Stimulated activated naive CD4-positive, alpha-beta T cell (primary cell): ENCODE data around the gene C4A.
A peak's percentile ranks its signal among the peaks of the same experiment; 100 is the strongest.
"Not testable (repeated sequence)": the region's sequence is repeated elsewhere in the genome, so short reads cannot be mapped to it uniquely, and the experiment has no call there.

Experiments
- DNase-seq, 6 experiments: peaks; one replicate each; lab custom pipeline; 2025; lab: John Stamatoyannopoulos, UW

The C4A gene

GRCh38 chr6:31961616-31962015 lies 20.2 kb upstream of the C4A start:
- DNase-seq, result no peak

GRCh38 chr6:31963921-31964320 lies 17.9 kb upstream of the C4A start:
- DNase-seq, result no peak

GRCh38 chr6:31965700-31966099 lies 16.2 kb upstream of the C4A start:
- DNase-seq, result no peak

- DNase-seq, result no peak
Measured at GRCh38 chr6:31966506-31966905, 15.4 kb upstream of the C4A start.

- no peak for DNase-seq
Measured at GRCh38 chr6:31966997-31967925, 14.6 kb upstream of the C4A start.

GRCh38 chr6:31967926-31968320 lies 13.9 kb upstream of the C4A start:
- DNase-seq, result no peak

GRCh38 chr6:31968326-31968725 lies 13.5 kb upstream of the C4A start:
- no peak for DNase-seq

GRCh38 chr6:31968791-31969711 lies 12.8 kb upstream of the C4A start:
- no peak for DNase-seq

GRCh38 chr6:31969712-31970603 lies 11.9 kb upstream of the C4A start:
- DNase-seq, result no peak

GRCh38 chr6:31970604-31971271 lies 11.1 kb upstream of the C4A start:
- no peak for DNase-seq

GRCh38 chr6:31971279-31971992 lies 10.4 kb upstream of the C4A start:
- DNase-seq, result no peak

GRCh38 chr6:31971993-31972708 lies 9.7 kb upstream of the C4A start, which contains the start of gene DXO:
DXO (minus strand) TSS chr6:31972138; CDS start chr6:31971675, 463 bp downstream.
- peak; percentile 94 to 100 (median 98) for DNase-seq

- DNase-seq, result no peak
Measured at GRCh38 chr6:31972709-31973350, 9.0 kb upstream of the C4A start.

GRCh38 chr6:31976065-31976464 lies 5.8 kb upstream of the C4A start:
- DNase-seq, result not testable (repeated sequence)

- DNase-seq, result no peak
Measured at GRCh38 chr6:31977816-31978431, 3.9 kb upstream of the C4A start.

- no peak for DNase-seq
Measured at GRCh38 chr6:31978831-31979230, 3.0 kb upstream of the C4A start.

- no peak for DNase-seq
Measured at GRCh38 chr6:31979238-31979898, 2.5 kb upstream of the C4A start.

GRCh38 chr6:31980195-31980876 lies 1.5 kb upstream of the C4A start:
- not testable (repeated sequence) for DNase-seq
